HG03135 (cell line): ENCODE measurements around the gene CLSTN1.
"Not testable (repeated sequence)": the region's sequence is repeated elsewhere in the genome, so short reads cannot be mapped to it uniquely, and the experiment has no call there.

Experiments used
- ATAC-seq: cut with Tn5 transposase; IDR thresholded peaks from one replicate; pipeline ENCODE4 v1.9.1; 2021; ENCODE audit warnings: mild to moderate bottlenecking, moderate library complexity; ENCODE audit not compliant: unreplicated experiment

The CLSTN1 gene

DNA sequence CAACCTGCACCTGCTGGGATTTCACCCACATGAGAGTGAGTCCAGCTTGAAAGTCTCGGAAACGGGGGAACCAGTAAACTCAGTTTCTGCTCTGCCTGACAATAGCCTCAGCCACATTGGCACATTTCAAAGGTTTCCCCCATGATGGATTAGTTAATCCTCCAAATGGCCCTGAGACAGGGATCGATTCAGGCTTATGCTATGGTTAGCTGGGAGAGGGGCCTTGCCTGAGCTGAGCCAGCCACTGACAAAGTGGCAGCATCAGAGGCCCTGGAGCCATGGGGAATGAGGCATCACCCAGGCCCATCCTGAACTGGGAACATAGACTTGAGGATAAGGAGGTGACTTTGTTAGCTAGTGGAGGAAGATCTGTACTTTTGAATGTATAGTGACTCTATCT, 2.9 kb upstream of the CLSTN1 start:
- ATAC-seq = no peak

DNA sequence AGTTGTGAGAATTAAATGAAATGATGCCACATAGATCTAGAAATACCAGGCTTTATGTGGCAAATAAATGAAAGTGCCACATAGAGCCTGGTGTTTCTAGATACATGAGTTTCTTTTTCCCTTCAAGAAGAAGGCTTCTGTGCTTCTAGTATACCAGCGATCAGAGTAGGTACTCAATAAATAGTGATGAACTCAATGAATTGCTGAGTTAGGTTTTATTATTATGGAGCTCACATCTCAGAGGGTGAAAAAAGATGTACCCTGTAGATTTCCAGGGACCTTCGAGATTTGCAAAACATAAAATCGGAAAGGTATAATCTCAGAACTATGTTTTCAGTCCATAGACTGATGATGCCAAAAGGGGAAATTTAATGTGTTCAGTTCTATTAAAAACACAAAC, 2.3 kb upstream of the CLSTN1 start:
- ATAC-seq = no peak

DNA sequence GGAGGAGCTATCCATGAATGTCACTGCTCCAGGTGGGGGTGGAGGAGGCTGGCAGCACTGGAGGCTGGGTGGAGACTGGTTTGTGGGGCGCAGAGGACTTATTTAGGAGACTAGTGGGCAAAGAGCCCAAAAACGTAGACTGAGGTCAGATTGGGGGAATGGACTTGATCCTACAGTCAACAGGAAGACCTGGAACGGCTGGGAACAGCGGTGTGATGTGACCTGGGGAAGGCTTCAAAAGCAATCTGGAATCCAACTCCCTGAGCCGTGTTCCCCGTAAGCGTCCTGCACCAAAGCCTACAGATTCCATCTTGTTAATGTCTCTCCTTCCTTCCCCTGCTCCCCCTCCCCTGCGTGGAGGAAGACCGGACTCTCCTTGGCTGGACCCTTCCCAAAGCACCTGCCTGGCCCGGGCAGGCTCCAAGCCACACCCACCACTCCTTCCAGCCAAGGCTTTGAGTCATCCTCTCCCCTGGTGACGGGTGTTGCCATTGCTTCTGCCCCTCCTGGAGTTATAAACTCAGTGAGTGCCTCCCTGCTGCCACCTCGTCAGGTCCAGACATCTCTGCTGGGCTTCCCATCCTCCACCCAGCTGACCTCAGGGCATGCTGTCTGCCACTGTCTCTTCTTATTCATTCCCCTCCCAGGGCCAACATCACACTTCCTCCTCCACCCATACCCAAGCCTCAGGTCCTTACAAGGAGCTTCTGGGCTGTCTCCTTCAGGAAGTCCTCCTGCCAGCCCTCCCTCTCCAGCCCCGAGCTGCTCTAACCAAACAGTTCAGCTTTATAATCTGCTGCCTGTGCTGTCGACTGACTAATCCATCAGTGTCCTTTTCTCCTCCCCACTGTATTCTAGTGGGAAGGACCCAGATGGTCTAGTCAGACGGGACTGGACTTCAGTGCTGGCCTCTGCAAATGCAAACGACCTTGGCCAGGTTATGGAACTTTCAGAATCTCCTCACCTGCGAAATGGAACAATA, 1.6 kb upstream of the CLSTN1 start:
- ATAC-seq = no peak

DNA sequence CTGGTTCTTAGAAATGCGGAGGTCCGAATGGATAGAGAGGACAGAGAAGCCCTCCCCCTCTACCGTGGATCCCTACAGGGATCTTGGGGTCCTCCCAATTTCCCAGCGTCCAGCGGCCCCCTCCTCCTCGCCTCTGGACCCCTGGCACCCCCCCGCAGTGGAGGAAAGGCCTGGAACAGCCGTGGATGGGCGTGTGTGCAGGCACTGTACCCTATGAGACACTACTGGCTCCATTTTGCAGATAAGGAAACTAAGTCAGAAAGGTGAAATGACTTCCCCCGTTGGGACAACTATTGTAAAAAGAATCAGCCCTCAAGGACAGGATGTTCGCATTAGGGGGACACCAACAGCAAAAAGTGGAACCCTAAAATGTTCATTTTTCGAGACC, 931 bp upstream of the CLSTN1 start:
- ATAC-seq = no peak

DNA sequence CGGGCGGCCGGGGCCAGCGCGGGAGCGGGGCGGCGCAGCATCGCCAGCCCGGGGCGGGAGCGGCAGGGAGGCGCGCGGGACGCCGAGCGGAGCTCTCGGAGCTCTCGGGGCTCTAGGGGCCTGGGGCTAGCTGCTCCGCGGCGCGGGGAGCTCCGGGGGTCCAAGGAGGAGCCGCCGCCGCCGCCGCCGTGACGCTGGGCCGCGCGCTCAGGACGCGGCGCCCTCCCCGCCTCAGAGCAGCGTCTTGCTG, 147 bp downstream of the CLSTN1 start:
- ATAC-seq = peak; percentile 32

DNA sequence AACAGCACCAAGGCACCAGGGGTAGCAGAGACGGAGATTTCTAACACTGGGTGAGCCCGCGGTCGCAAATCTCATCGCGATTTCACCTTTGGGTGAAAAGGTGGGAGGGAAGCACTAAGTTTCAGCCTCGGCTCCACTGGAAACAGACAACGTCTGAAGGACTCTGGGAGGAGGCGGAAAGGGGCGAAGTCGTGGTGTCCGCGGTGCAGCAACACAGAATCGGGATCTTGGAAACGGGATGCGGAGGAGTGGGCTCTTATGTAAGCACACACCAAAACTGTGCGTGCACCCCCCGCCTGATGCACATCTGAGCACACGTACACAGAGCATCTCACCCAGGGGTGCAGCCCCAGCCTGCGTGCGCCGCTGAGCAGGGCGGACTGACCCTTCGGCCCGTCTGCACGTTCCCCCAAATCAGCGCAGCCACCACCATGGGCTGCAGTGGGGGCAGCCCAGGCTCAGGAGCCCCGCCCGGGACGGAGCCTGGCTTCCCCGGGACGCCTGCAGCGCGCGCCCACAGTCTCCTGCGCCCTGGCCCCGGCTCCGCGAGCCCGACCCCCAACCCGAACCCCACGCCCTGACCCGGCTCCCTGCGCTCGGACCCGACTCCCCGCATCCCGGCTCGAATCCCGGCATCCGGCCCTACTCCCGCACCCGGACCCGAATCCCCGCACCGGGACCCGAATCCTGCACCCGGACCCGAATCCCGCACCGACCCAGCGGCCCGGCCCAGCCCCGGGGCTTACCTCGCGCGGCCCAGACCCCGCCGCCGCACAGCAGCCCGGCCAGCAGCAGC, 670 bp downstream of the CLSTN1 start:
- ATAC-seq = peak; percentile 15

DNA sequence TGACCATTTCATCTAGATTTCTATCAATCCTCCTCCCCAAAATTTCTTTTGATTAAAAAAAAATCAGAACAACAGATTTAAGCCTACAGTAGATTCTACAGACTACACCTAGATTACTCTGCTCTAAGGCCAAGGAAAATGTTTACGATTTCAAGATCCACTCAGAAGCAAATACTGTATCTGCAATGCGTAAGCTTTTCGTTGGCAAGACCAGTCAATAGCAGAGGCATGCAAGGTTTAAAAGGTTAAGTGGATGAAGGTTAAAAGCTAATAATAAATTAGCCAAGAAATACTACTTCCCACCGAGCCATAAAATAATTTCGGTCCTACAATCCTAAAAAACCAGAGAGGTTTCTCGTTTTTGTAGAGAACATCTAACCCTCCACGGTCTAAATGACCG, 1.3 kb downstream of the CLSTN1 start:
- ATAC-seq = no peak

DNA sequence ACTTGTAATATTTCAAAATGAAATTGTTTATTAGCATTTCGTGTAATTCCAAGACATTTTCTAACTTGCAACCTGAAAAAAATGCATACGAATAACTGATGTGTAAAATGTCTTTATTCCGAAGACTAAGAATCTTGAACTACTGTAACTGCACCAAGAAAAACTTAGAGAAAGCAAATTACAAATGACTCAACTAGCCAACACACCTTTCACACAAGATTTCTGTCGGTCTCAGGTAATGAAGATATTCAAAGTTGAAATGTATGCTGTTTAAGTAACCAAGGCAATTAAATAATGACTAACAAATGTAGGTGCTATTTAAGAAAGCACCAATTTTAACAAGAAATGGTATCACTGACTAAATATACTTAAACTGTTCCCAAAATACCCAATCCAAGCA, 2.1 kb downstream of the CLSTN1 start:
- ATAC-seq = no peak

DNA sequence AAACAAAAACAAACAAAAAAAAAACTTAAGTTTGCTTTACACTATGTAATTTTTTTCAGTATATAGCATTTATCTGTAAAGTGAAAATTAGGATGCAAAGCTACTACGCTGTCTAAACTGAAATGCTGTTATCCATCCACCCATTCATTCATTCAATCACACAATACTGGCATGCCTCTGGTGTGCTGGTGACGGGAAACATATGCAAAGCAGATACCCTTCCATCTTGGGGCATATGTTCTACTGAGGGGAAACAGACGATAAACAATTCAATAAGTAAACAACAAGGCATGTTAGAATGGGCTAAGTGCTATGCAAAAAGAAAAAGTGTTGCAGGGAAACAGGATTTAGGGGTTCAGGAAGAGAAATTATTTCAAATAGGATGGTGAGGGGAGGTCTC, 3.2 kb downstream of the CLSTN1 start:
- ATAC-seq = no peak

DNA sequence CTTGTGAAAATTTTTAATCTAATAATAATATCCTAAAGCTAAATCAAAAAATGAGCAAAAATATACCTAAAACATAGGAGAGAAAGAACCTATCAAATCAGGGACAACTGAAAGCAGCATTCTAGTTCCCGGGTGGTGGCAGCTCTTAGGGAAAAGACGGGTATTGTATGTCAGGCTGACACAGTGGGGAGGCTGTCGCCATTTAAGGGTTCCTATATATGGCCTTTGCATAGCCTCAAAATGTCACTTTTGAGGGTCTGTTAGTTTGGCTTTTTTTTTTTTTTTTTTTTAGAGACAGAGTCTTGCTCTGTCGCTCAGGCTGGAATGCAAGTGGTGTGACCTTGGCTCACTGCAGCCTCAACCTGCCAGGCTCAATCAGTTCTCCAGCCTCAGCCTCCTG, 6.0 kb downstream of the CLSTN1 start:
- no peak for ATAC-seq

DNA sequence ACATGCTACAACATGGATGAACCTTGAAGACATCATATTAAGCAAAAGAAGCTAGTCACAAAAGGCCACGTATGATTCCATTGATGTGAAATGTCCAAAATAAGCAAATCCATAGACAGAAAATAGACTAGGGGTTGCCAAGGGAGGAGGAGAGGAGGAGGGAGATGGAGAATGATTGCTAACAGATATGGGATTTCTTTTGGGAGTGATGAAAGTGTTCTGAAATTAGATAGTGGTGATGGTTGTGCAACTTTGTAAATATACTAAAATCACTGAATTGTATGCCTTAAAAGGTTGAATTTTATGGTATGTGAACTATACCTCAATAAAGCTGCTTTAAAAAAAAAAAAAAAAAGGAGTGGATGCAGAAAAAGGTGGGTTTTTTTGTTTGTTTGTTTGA, 7.6 kb downstream of the CLSTN1 start:
- no peak for ATAC-seq

DNA sequence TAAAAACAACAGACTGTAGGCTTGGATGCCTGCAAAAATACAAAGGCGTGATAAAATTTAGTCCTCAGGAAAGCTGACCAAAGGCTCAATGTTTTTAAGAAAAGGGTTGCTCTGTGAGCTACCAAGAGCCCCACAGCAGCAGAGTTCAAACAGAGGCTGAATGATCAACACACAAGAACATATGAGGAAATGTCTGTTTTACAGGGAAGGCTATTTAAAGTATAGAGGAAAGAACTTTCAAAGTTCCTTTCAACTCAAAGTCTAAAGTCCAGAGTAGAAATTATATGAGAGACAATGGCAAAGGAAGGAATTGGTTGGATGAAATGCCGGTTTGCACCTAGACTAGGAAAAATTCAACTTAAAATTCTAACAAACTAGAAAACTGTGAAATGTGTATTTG, 8.6 kb downstream of the CLSTN1 start:
- no peak for ATAC-seq

DNA sequence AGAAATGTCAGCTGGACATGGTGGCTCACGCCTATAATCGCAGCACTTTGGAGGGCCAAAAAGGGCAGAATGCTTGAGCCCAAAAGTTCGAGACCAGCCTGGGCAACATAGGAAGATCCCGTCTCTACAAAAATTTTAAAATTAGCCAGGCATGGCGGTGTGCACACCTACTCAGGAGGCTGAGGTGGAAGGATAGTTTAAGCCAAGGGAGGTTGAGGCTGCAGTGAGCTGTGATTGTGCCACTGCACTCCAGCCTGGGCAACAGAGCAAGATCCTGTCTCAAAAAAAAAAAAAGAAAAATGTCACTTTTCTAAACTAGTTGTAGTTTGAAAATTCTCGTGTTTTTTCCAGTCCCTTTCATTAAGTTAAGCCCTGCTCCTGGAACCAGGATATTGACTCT, 9.1 kb downstream of the CLSTN1 start:
- no peak for ATAC-seq

DNA sequence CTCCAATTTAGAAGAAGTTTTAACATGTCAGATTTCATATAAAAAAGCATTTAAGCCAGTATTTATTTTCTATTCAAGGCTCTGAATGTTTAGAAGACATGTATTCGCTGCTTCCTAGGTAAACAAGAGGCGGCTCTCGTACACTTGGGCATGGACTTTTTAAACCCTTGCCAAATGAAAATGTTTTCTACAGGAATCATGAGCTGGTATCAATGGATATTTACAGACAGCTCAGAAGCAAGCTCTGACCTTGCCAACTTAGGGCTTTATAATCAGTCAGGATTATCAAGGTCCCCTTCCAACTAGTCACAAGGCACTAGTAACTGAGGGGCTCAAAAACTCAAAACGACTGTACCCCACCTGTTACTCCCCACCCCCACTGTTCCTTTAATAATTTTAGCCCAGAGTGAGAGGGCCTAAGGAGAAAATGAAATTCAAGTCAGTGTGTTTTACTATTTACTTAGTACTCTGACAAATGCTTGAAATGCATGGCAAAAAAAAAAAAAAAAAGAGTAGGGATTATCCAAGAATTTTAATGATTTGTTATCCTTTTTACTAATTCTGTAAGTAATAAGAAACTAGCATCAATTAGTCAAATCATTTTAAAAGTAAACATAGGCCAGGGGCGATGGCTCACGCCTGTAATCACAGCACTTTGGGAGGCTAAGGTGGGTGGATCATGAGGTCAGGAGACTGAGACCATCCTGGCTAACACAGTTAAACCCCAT, 12.4 kb downstream of the CLSTN1 start:
- ATAC-seq = no peak

DNA sequence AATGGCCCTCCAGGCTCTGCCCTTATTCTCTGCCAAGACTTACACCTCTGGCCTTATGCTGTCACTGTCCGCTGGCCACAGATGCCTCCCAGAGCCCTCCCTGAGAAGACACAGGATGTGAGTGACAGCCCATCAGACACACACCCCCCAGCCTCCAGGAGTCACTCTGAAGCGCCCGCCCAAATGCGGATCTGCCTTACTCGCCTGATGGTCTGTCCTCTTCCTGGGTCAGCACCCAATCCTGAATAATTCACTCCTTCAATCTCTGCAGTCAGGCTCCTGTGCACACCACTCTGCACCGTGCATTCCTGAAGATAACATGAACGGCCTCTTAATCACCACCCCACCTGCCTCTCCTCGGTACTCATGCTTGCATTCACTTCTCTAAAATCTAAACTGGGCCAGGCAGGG, 14.7 kb downstream of the CLSTN1 start:
- no peak for ATAC-seq

DNA sequence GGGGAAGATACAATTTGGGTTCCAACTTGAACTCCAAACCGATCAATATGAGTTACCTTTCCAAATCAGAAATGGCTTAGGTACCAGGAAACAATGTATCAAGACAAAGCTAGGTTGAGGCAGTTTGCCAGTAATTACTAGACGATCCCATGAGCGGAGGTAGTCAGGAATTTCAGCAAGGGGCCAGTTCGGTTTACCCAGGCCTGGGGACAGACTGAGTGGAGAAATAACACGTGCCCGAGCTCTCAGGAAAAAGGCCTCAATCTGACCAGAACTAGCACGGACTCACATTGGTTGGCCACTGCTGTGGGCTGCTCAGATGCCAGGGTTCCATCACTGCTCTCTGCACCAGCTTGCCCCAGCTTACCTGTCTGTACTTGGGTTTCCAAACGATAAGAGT, 15.3 kb downstream of the CLSTN1 start:
- ATAC-seq = no peak

DNA sequence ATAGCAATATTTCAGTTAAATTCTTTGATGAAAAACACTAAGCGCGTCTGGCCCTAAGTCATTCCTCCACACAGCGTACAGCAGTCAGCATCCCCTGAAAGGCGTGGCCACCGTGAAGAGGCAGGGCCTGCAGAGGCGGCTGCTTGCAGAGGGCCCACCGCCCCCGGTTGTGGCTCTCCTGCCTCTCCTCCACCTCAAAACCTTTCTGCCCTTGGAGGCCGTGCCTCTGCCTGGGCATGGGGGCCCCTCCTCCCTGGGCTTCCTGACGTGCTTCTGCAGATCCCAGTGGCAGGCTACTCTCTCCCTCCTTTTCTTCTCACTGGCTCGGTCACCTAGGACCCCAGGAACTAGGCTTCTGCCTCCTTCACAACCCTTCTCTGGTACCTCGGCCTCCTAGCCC, 16.2 kb downstream of the CLSTN1 start:
- ATAC-seq = no peak

DNA sequence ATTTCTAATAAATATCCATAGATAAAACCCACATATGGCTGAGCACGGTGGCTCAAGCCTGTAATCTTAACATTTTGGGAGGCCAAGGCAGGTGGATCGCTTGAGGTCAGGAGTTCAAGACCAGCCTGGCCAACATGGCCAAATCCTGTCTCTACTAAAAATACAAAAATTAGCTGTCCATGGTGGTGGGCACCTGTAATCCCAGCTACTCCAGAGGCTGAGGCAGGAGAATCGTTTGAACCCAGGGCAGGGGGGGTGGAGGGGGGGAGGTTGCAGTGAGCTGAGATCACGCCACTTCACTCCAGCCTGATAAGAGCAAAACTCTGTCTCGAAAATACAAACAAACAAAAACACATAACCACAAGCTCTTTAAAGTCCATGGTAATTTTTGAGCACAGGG, 17.8 kb downstream of the CLSTN1 start:
- ATAC-seq = not testable (repeated sequence)

DNA sequence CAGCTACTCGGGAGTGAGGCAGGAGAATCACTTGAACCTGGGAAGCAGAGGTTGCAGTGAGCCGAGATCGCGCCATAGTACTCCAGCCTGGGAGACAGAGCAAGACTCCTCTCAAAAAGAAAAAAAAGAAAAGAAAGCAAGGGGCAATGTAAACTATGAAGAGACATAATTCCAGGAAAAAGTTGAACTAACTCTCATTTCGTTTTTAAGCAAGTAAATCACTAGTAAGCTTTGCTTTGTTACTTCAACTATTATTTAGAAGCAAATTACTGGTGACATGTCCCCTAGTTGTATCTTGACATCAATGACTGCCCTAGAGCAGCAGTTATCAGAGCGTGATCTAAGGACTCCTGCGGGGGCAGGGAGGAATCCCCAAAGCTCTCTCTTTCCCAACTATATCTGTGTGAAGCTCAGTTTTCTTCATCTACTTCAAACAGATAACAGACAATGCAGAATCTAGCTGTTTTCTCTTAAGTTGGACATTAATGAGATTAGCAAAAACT, 18.7 kb downstream of the CLSTN1 start:
- ATAC-seq = no peak

DNA sequence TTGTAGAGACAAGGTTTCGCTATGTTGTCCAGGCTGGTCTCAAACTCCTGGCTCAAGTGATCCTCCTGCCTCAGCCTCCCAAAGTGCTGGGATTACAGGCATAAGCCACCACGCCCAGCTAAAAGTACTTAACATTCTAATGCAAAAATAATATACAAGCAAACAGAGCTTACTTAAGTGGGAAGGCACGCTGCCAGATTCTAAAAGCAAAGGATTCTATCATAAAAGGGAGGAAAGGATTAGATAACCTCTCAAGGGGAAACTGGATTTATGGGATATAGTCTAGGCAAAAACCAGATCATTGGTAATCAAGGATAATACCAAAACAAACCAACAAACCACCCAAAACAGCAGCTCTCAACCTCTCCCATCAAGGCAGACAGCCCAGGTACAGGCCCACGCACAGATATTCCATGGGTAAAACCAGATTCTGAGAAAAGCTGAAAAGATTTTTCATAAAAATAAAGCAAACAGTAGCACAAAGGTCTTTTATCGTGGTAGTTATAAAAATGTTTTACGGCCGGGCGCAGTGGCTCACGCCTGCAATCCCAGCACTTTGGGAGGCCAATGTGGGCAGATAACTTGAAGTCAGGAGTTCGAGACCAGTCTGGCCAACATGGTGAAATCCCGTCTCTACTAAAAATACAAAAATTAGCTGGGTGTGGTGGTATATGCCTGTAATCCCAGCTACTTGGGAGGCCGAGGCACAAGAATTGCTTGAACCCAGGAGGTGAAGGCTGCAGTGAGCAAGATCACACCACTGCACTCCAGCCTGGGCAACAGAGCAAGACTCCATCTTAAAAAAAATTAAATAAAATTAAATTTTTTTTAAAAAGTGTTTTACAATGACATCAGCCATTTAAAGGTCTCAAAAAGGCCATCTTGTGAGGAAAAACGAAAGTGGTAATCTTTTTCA, 20.5 kb downstream of the CLSTN1 start:
- ATAC-seq = not testable (repeated sequence)
